Subcutaneous adipose tissue (tissue), 4 donors: ENCODE measurements around the gene ST14. TPM values are rescaled to one million over a fixed set of nuclear protein-coding genes. Genes with fewer than 3 reads are reported as not detected.

ENCODE experiments used
- CTCF ChIP-seq: fragments of 450-650 bp; IDR thresholded peaks from one replicate; pipeline ENCODE4 v1.5.1; 2016; ENCODE audit warnings: low read depth, mild to moderate bottlenecking, control low read depth, antibody characterized with exemption, moderate library complexity
- total RNA-seq, 4 donors: library from RNA; depleted of rRNA; stranded (reverse); fragments of >200 nt; gene quantifications; one replicate each; pipeline ENCODE4 v1.1.0, GENCODE V29; 2016

Gene ST14
- total RNA-seq, 4 donors from 2014 or later = 2.8 to 113 (median 8.1) TPM

DNA sequence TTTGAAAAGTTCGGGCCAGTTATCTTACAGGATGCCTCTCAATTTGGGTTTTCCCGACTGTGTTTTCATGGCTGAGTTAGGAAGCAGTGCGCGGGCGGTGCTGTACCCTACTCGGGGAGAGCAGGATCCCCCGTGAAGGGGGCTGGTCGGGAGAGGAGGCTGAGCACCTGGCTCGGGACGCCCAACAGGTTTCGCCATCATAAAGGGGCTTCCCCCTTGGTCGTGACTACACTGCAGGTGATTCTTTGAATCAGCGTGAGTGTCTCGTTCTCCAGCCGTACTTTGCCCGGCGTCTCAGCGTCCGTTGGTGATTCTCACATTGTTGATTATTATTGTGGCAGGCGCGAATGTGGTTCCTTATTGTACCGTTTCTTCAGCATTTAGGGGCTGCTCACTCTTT, 46.6 kb downstream of the ST14 start:
- TF ChIP-seq CTCF = no peak

DNA sequence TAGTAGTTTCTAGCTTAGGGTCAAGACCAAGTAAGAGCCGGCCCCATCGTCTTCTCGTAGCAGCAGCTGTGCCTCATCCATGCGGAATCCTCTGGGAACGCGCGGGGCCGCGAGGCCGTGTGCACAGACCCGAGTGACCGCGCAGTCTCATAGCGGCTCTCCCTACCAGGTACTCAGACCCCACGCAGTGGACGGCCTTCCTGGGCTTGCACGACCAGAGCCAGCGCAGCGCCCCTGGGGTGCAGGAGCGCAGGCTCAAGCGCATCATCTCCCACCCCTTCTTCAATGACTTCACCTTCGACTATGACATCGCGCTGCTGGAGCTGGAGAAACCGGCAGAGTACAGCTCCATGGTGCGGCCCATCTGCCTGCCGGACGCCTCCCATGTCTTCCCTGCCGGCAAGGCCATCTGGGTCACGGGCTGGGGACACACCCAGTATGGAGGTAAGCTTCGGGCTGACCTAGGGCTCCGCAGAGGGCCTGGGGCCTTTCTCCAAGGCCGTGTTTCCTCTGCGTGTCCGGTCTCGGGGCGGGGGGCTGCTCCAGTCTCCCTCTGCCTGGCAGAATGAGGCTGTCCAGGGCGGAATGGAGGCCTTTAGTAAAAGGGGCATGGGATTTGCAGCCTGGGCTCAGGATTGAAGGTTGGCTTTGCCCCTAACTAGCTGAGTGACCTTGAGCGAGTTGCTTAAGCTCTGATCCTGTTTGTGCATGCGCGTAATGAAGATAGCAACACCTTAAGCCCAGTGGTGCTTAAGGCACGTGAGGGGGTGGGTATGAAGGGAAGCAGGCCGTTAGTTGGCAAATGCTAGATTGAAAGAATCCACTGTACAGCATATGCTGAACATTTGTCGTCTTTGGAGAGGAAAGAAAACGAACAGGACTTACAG, 48.9 kb downstream of the ST14 start:
- TF ChIP-seq CTCF = no peak

DNA sequence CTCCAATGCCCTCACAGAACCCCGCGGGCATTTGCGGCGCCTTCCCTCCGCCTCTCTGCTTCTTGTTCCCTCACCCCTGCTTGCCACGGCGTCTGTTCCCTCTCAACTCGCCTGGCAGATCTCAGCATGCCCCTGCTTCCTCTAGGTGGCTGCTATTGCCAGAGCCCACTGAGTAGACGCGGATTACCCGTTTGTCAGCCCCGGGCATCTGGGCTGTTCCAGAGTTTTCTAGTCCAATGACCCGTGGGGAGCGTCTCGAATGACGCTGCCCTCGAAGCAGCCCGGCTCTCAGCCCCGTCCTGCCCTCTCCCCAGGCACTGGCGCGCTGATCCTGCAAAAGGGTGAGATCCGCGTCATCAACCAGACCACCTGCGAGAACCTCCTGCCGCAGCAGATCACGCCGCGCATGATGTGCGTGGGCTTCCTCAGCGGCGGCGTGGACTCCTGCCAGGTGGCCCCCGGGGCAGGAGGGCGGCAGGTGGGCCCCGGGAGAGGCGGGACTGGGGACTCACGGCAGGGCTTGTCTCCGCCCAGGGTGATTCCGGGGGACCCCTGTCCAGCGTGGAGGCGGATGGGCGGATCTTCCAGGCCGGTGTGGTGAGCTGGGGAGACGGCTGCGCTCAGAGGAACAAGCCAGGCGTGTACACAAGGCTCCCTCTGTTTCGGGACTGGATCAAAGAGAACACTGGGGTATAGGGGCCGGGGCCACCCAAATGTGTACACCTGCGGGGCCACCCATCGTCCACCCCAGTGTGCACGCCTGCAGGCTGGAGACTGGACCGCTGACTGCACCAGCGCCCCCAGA, 49.7 kb downstream of the ST14 start:
- no peak for TF ChIP-seq CTCF

DNA sequence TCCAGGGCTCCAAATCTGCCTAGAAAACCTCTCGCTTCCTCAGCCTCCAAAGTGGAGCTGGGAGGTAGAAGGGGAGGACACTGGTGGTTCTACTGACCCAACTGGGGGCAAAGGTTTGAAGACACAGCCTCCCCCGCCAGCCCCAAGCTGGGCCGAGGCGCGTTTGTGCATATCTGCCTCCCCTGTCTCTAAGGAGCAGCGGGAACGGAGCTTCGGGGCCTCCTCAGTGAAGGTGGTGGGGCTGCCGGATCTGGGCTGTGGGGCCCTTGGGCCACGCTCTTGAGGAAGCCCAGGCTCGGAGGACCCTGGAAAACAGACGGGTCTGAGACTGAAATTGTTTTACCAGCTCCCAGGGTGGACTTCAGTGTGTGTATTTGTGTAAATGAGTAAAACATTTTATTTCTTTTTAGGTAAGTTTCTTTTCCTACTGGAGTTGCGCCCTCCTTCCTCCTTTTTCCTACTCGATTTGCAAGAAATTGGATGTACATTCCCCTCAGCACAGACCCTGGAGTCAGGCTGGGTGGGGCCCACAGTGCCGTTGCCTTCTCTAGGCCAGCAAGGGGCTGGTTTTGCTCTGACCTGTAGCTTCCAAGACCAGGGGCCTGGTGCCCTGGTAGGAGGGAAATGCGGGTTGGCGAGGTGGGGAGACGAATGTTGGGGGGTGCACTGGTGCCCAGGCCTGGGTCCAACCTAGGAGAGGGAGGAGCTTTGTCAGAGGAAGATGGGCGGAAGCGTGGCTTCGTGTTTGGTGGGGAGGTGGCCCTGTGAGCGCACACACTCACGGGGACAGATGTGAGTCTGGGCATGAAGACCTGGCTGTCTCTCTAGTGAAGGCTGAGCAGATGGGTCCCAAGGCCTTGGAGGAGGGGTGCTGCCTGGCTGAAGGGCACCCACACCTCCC, 50.6 kb downstream of the ST14 start:
- no peak for TF ChIP-seq CTCF

GRCh38 chr11:130211144-130211543, 51.6 kb downstream of the ST14 start:
- TF ChIP-seq CTCF = no peak

DNA sequence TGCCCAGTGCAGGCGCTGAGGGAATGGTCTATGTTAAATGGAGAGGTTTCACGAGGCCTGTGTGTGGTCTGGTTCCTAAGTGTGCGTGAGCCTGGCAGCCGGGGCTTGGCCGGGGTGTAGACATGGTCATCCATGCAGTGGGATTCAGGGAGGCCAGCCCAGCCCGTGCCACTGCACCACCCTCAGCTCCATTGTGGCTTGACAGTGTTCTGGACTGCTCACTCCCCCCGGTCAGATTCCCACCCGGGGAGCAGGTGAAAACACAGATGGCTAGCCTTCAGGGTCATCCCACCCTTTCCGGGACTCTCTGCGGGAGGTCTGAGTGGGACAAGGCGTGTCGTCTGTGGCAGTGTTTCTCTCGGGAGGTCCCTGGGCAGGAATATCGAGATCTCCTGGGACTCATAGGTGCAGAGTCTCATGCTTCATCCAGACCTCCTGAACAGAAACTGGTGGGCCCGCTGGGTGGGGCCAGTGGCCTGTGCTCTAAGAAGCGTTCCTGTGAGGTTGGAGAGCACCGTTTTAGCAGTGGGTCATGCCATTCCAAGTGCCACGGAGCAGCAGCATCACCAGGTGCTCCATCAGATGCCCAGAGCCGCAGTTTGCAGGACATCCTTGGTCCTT, 52.3 kb downstream of the ST14 start:
- no peak for TF ChIP-seq CTCF
